CD4-positive, alpha-beta memory T cell (primary cell): Measurements from ENCODE around the gene FHOD3. TPM values are rescaled to one million over a fixed set of nuclear protein-coding genes. Genes with fewer than 3 reads are reported as not detected.

Experiments used
- CTCF ChIA-PET: fragments of 350-600 bp; sonication (Branson Sonifier 250); formaldehyde crosslinking; loops from one replicate; lab custom pipeline; 2021; ENCODE audit warnings: inconsistent platforms; ENCODE audit not compliant: partially characterized antibody; lab: Charles Lee
- POLR2A ChIA-PET: fragments of 350-600 bp; sonication (Branson Sonifier 250); formaldehyde crosslinking; loops from one replicate; lab custom pipeline; 2021; ENCODE audit not compliant: partially characterized antibody; lab: Charles Lee
- DNase-seq, 5 donors: peaks; one replicate each; pipeline versions ENCODE4 v3.0.0 to v3.0.0-alpha.2; 2020 to 2022; ENCODE audit warnings: mixed read lengths in 1 of 5
- H3K27ac ChIP-seq: one replicate; pipeline ENCODE4 v1.7.0; 2013; ENCODE audit warnings: low read depth, low read length
- H3K27me3 ChIP-seq: 2 replicates; pipeline ENCODE4 v1.7.0; 2013; ENCODE audit warnings: mild to moderate bottlenecking, low read length, moderate library complexity; ENCODE audit not compliant: insufficient read depth
- H3K36me3 ChIP-seq: 2 replicates; pipeline ENCODE4 v1.7.0; 2013; ENCODE audit warnings: mild to moderate bottlenecking, low read length, moderate library complexity; ENCODE audit not compliant: insufficient read depth
- H3K4me1 ChIP-seq: 2 replicates; pipeline ENCODE4 v1.7.0; 2013; ENCODE audit warnings: mild to moderate bottlenecking, low read length, moderate library complexity; ENCODE audit not compliant: insufficient read depth
- H3K4me3 ChIP-seq, 2 donors: one replicate each; pipeline ENCODE4 v1.7.0; 2013; ENCODE audit warnings: low read length in 2 of 2, mild to moderate bottlenecking in 1 of 2
- H3K9me3 ChIP-seq, 2 donors: one replicate each; pipeline ENCODE4 v1.7.0; 2013; ENCODE audit warnings: low read length in 2 of 2, control low read depth in 1 of 2; ENCODE audit not compliant: control insufficient read depth in 1 of 2
- H3K27ac Mint-ChIP-seq, 7 donors: one replicate each; pipeline ENCODE4 v1.8.0; 2020 to 2021; ENCODE audit warnings: mixed read lengths in 7 of 7, mild to moderate bottlenecking in 6 of 7, inconsistent platforms in 3 of 7, moderate library complexity in 3 of 7
- H3K27me3 Mint-ChIP-seq, 2 donors: one replicate each; pipeline ENCODE4 v1.8.0; 2020 to 2021; ENCODE audit warnings: mixed read lengths in 2 of 2
- H3K36me3 Mint-ChIP-seq, 2 donors: one replicate each; pipeline ENCODE4 v1.8.0; 2020 to 2021; ENCODE audit warnings: mixed read lengths in 2 of 2, inconsistent platforms in 1 of 2, mild to moderate bottlenecking in 1 of 2
- H3K4me1 Mint-ChIP-seq, 4 donors: one replicate each; pipeline ENCODE4 v1.8.0; 2020 to 2021; ENCODE audit warnings: mixed read lengths in 4 of 4, mild to moderate bottlenecking in 1 of 4
- H3K4me3 Mint-ChIP-seq, 8 donors: one replicate each; pipeline ENCODE4 v1.8.0; 2020 to 2021; ENCODE audit warnings: mixed read lengths in 8 of 8, mild to moderate bottlenecking in 7 of 8, moderate library complexity in 6 of 8, inconsistent platforms in 3 of 8
- H3K9me3 Mint-ChIP-seq, 8 donors: one replicate each; pipeline ENCODE4 v1.8.0; 2020 to 2021; ENCODE audit warnings: mixed read lengths in 8 of 8, mild to moderate bottlenecking in 5 of 8, inconsistent platforms in 3 of 8, moderate library complexity in 1 of 8
- intact Hi-C: fragments of 100-400 bp; cut with micrococcal nuclease; formaldehyde crosslinking; loops from one replicate; pipeline ENCODE4 v1.15.1; 2023
- polyA plus RNA-seq, 2 donors: library from polyadenylated mRNA; unstranded; fragments of 300-500 nt; fragmentation: Illumina TruSeq; gene quantifications; one replicate each; pipeline ENCODE4 v1.2.3, GENCODE V29; 2021
- total RNA-seq, 2 experiments: library from RNA; stranded (reverse); gene quantifications; one replicate each; pipeline ENCODE4 v1.2.3, GENCODE V29; 2021

The FHOD3 gene
- total and polyA plus RNA-seq, 4 experiments from 2014 or later = not detected

- no peaks in the 10 kb centered on the region for H3K36me3 Mint-ChIP-seq
- POLR2A ChIA-PET = no interaction called here
Observed at GRCh38 chr18:36697905-36698304, 400.4 kb downstream of the FHOD3 start.

GRCh38 chr18:36700955-36701354, 403.4 kb downstream of the FHOD3 start:
- Histone ChIP-seq H3K27ac (no peak overlapping the region), H3K36me3 (no peaks in the 10 kb centered on the region), H3K4me1 (no peaks in the 10 kb centered on the region), H3K4me3 (no peak overlapping the region), H3K9me3 (no peaks in the 10 kb centered on the region), H3K27me3 (no peaks in the 10 kb centered on the region)
- H3K27me3 Mint-ChIP-seq = peaks cover 0 to 13% of the 10 kb centered on the region in 2 donors
- H3K4me3 Mint-ChIP-seq = no peak overlapping the region
- DNase-seq = no peak
- no peaks in the 10 kb centered on the region for H3K4me1 Mint-ChIP-seq
- intact Hi-C loops = no loop called here
- CTCF ChIA-PET = no interaction called here
- H3K27ac Mint-ChIP-seq = no peak overlapping the region
- POLR2A ChIA-PET = no interaction called here
- H3K36me3 Mint-ChIP-seq = no peaks in the 10 kb centered on the region
- no peaks in the 10 kb centered on the region for H3K9me3 Mint-ChIP-seq

More at GRCh38 chr18:36697905-36698304, 400.4 kb downstream of the FHOD3 start:
- Mint-ChIP-seq H3K4me3 (no peak overlapping the region), H3K4me1 (no peaks in the 10 kb centered on the region), H3K27me3 (peaks cover 0 to 4% of the 10 kb centered on the region in 2 donors), H3K9me3 (no peaks in the 10 kb centered on the region), H3K27ac (no peak overlapping the region)
- H3K9me3 ChIP-seq = no peaks in the 10 kb centered on the region
- no peaks in the 10 kb centered on the region for H3K36me3 ChIP-seq
- intact Hi-C loops = no loop called here
- CTCF ChIA-PET = interaction anchor here (1.0 to 1.5 kb wide), 2 partner anchors 10 to 11 kb away, joined by 3 to 6 read pairs; no protein-coding TSS in a partner anchor
- no peaks in the 10 kb centered on the region for H3K4me1 ChIP-seq
- no peaks in the 10 kb centered on the region for H3K27me3 ChIP-seq
- no peak for DNase-seq
- H3K4me3 ChIP-seq = no peak overlapping the region
- no peak overlapping the region for H3K27ac ChIP-seq

- no peaks in the 10 kb centered on the region for H3K4me1 ChIP-seq
- intact Hi-C loops = no loop called here
- no peaks in the 10 kb centered on the region for H3K4me1 Mint-ChIP-seq
- H3K27me3 ChIP-seq = no peaks in the 10 kb centered on the region
- no peak overlapping the region for H3K4me3 ChIP-seq
- H3K27ac ChIP-seq = no peak overlapping the region
- no peaks in the 10 kb centered on the region for H3K36me3 ChIP-seq
- DNase-seq = no peak
- POLR2A ChIA-PET = no interaction called here
- H3K9me3 Mint-ChIP-seq = no peaks in the 10 kb centered on the region
- peaks cover 3 to 13% of the 10 kb centered on the region in 2 donors for H3K27me3 Mint-ChIP-seq
- no peak overlapping the region for H3K4me3 Mint-ChIP-seq
- H3K27ac Mint-ChIP-seq = no peak overlapping the region
- no peaks in the 10 kb centered on the region for H3K9me3 ChIP-seq
- no peaks in the 10 kb centered on the region for H3K36me3 Mint-ChIP-seq
- CTCF ChIA-PET = no interaction called here
Observed at GRCh38 chr18:36702401-36703013, 405.0 kb downstream of the FHOD3 start.

- Histone ChIP-seq H3K36me3 (no peaks in the 10 kb centered on the region), H3K27ac (no peak overlapping the region), H3K4me3 (no peak overlapping the region), H3K27me3 (no peaks in the 10 kb centered on the region), H3K9me3 (no peaks in the 10 kb centered on the region), H3K4me1 (no peaks in the 10 kb centered on the region)
- no peak for DNase-seq
- no peaks in the 10 kb centered on the region for H3K9me3 Mint-ChIP-seq
- no peaks in the 10 kb centered on the region for H3K4me1 Mint-ChIP-seq
- no peak overlapping the region for H3K27ac Mint-ChIP-seq
- intact Hi-C loops = no loop called here
- H3K36me3 Mint-ChIP-seq = no peaks in the 10 kb centered on the region
- POLR2A ChIA-PET = no interaction called here
- peaks cover 5 to 18% of the 10 kb centered on the region in 2 donors for H3K27me3 Mint-ChIP-seq
- CTCF ChIA-PET = no interaction called here
- no peak overlapping the region for H3K4me3 Mint-ChIP-seq
Observed at GRCh38 chr18:36704156-36704555, 406.6 kb downstream of the FHOD3 start.

- no peak overlapping the region for H3K4me3 Mint-ChIP-seq
- H3K4me1 Mint-ChIP-seq = no peaks in the 10 kb centered on the region
- intact Hi-C loops = no loop called here
- Histone ChIP-seq H3K9me3 (no peaks in the 10 kb centered on the region), H3K4me3 (no peak overlapping the region), H3K4me1 (no peaks in the 10 kb centered on the region), H3K36me3 (no peaks in the 10 kb centered on the region), H3K27me3 (no peaks in the 10 kb centered on the region), H3K27ac (no peak overlapping the region)
- H3K9me3 Mint-ChIP-seq = no peaks in the 10 kb centered on the region
- H3K27ac Mint-ChIP-seq = no peak overlapping the region
- H3K36me3 Mint-ChIP-seq = no peaks in the 10 kb centered on the region
- ChIA-PET POLR2A (no interaction called here), CTCF (no interaction called here)
- H3K27me3 Mint-ChIP-seq = peaks cover 5 to 17% of the 10 kb centered on the region in 2 donors
- DNase-seq = no peak
Observed at GRCh38 chr18:36706134-36706881, 408.8 kb downstream of the FHOD3 start.

GRCh38 chr18:36708366-36708765, 410.9 kb downstream of the FHOD3 start:
- intact Hi-C loops = no loop called here
- Mint-ChIP-seq H3K27ac (no peak overlapping the region), H3K27me3 (peaks cover 5 to 23% of the 10 kb centered on the region in 2 donors), H3K36me3 (no peaks in the 10 kb centered on the region), H3K4me1 (no peaks in the 10 kb centered on the region), H3K4me3 (no peak overlapping the region), H3K9me3 (no peaks in the 10 kb centered on the region)
- no peak overlapping the region for H3K4me3 ChIP-seq
- no peaks in the 10 kb centered on the region for H3K27me3 ChIP-seq
- no peak for DNase-seq
- H3K9me3 ChIP-seq = no peaks in the 10 kb centered on the region
- no peaks in the 10 kb centered on the region for H3K36me3 ChIP-seq
- ChIA-PET CTCF (no interaction called here), POLR2A (no interaction called here)
- no peaks in the 10 kb centered on the region for H3K4me1 ChIP-seq
- H3K27ac ChIP-seq = no peak overlapping the region

- Histone ChIP-seq H3K27me3 (no peaks in the 10 kb centered on the region), H3K27ac (no peak overlapping the region), H3K4me1 (no peaks in the 10 kb centered on the region), H3K4me3 (no peak overlapping the region), H3K9me3 (no peaks in the 10 kb centered on the region), H3K36me3 (no peaks in the 10 kb centered on the region)
- Mint-ChIP-seq H3K27me3 (peaks cover 5 to 23% of the 10 kb centered on the region in 2 donors), H3K4me1 (no peaks in the 10 kb centered on the region), H3K4me3 (no peak overlapping the region), H3K9me3 (peaks cover 0 to 1% (median 0%) of the 10 kb centered on the region in 8 donors), H3K36me3 (no peaks in the 10 kb centered on the region), H3K27ac (no peak overlapping the region)
- POLR2A ChIA-PET = no interaction called here
- DNase-seq = no peak
- CTCF ChIA-PET = no interaction called here
- intact Hi-C loops = no loop called here
Observed at GRCh38 chr18:36709315-36709714, 411.8 kb downstream of the FHOD3 start.
